Measurements from ENCODE around the gene TPSG1.
A peak's percentile ranks its signal among the peaks of the same experiment; 100 is the strongest.
"Not testable (repeated sequence)": the region's sequence is repeated elsewhere in the genome, so short reads cannot be mapped to it uniquely, and the experiment has no call there.

Gene TPSG1

GRCh38 chr16:1225051-1225451 lies at the start of gene TPSG1:
Gene TPSG1, minus strand, starts transcription at chr16:1225268. Its CDS starts 16 bp downstream, at chr16:1225252.
- no peak for DNase-seq

- DNase-seq, result no peak
These were observed 49.7 kb upstream of the TPSG1 start for GRCh38 chr16:1274767-1275166.

DNA sequence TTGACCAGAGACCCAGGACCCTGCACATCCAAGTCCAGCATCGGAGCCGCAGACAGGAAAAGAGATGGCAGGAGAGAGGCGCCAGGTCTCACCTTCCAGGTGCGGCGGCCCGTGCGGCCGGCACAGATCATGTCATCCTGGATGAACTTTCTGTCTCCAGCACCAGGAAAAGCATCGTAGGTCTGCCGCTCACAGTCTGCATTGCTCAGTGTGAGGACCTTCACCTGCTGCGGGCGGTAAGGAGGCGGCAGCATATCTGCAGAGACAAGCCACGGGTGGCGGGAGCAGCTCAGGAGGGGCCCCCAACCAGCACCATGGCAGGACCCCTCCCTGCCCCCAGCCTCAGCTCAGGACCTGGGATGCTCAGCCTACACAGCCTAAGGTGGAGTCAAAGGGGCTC lies 48.7 kb upstream of the TPSG1 start:
- DNase-seq, result no peak

DNA sequence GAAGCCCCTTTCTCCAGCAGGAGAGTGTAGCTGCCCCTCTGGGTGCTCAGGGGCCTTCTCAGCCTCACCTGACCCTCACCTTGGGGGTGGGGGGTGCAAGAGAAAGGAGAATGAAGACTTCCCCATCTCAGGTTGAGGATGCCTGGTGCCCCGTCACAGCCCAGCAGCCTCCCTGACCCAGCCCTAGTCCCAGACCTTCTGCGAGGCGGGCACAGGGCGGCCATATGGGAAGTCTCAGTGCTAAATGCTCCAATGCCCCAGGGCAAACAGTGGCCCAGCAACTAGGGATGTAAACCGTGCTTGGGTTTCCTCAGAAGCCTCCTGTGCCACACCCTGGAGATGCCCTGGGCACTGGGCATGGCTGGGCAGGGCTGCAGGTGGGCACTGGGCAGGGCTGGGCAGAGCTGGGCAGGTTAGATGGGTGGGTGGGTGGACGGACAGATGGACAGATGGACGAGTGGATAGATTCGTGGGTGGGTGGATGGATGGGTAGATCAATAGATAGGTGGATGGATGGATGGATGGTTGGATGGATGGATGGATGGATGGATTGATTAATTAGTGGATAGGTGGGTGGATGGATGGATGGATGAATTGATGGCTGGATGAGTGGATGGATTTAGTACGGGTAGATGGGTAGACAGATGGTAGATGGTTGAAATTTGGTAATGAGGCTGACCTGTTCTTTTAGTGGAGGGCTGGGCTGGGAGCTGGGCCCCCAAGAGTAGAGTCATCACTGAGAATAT lies 47.6 kb upstream of the TPSG1 start:
- DNase-seq, result no peak

DNA sequence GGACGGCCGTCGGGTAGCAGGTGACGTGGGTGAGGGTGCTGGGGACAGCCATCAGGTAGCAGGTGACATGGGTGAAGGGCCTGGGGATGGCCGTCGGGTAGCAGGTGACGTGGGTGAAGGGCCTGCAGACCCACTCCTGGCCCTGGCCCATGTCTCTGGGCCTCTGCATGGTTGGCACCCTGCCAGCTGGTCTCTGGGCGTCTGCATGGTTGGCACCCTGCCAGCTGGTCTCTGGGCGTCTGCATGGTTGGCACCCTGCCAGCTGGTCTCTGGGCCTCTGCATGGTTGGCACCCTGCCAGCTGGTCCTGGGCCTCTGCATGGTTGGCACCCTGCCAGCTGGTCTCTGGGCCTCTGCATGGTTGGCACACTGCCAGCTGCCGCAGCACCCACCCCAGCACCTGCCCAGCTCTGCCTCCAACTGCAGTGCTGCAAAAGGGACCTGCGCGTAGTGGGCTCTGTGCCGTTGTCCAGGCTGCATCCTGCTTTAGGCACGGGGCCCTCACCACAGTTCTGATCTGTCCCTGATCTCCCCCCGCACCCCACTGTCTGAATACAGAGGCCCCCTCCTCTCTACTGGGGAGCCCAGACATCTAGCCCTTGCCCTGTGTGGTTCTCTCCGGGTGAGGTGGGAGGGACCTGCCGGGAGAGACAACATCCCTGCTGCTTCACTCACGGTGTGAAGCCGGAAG lies 46.8 kb upstream of the TPSG1 start:
- DNase-seq, result peak; percentile 27

- DNase-seq, result no peak
These were observed 46.3 kb upstream of the TPSG1 start for GRCh38 chr16:1271380-1271723.

GRCh38 chr16:1269418-1269817 lies 44.4 kb upstream of the TPSG1 start:
- not testable (repeated sequence) for DNase-seq

DNA sequence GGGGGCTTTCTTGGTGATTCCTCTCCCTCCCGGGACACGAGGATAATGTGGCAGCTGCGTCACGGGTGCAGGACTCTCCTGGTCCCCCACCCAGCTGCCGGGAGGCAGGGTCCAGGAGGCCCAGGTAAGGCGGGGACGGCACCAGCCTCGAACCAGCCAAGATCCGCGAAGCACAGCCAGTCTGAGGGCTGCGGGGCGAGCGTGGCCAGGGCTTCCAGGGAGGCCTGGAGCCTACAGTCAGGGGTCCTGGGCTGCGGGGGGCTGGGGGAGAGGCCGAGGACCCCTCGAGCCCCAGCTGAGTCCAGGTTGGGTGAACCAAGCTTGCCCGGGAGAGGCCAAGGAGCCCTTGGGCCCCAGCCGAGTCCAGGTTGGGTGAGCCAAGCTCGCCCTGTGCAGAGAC lies 40.8 kb upstream of the TPSG1 start:
- DNase-seq, result no peak

GRCh38 chr16:1265090-1265630 lies 40.1 kb upstream of the TPSG1 start:
- no peak for DNase-seq

GRCh38 chr16:1264345-1265089 lies 39.4 kb upstream of the TPSG1 start:
- DNase-seq, result no peak

DNA sequence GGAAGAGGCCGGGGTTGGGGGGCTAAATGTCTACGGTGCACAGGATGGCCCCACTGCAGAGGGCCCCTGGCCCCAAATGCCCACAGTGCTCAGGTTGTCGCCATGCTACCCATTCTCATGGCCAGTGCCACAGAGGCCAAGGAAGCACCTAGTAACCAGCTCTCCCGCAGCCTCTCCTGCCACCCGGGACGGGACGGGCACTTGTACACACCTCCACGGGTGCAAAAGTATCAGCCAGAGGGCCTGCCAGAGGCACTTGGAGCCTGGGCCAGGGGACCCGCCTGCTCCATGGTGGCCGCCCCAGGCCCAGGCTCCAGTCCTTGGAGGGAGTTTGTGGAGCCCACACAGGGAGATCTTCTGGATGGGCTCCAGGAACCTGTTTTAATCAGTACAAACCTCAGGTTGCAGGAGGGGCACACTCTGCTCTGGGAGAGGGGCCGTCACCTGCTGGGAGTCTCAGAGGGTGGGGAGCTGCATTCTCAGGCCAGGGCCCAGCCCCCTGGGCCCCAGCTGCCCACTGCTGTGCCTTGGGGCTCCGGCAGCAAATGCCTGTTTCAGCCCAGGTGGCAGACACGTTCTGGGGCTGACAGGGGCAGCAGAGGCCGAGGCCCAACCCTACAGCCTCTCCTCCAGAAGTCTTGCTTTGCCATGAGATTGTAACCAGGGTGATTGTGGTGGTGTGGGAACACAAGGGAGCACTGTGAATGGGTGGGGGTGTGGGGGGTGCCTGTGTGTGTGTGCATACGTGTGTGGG lies 38.7 kb upstream of the TPSG1 start:
- no peak for DNase-seq

- DNase-seq, result no peak
These were observed 37.8 kb upstream of the TPSG1 start for GRCh38 chr16:1262846-1263221.

- DNase-seq, result no peak
These were observed 37.3 kb upstream of the TPSG1 start for GRCh38 chr16:1262210-1262845.

- DNase-seq, result no peak
These were observed 36.2 kb upstream of the TPSG1 start for GRCh38 chr16:1261131-1261892.

DNA sequence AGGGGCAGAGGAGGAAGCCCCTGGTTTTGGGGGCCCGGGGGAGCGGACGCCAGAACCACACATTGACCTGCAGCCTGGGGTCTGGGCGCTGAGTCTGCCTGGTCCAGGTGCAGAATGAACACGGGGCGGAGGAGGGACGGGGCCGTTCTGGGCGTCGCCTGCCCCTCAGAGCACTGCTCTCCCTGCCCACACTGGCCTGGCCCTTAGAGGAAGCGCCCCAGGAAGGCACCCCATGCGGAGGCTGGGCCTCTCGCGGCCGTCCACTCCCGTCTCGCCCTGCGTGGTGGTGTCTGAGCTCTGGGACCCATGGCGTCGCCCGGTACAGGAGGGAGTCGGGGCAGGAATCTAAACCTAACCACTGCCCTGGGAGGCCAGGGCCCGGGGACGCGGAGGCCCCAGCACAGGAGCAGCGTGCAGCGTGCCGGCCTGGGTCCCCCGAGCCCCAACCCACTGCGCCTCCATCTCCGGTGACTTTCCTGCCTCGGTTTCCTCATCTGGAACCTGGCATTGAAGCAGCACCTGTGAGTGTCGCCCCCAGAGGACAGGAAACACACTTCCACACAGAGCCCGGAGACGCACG lies 35.1 kb upstream of the TPSG1 start:
- DNase-seq, result no peak

DNA sequence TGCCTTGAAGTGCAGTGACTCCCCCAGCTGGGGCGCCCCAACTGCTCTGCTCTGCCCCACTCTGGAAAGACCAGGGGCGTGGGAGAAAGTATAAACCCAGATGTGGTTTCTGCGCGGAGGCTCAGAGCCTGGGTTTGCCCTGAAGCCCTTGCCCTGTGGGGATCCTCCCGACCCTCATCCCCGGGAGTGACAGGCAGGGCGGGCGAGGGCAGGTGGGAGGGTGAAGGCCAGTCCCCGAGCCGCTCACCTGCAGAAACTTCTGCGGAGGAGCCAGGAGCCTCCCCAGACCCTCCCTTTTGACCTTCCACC lies 34.6 kb upstream of the TPSG1 start:
- DNase-seq, result no peak

- DNase-seq, result no peak
These were observed 34.1 kb upstream of the TPSG1 start for GRCh38 chr16:1258906-1259759.

DNA sequence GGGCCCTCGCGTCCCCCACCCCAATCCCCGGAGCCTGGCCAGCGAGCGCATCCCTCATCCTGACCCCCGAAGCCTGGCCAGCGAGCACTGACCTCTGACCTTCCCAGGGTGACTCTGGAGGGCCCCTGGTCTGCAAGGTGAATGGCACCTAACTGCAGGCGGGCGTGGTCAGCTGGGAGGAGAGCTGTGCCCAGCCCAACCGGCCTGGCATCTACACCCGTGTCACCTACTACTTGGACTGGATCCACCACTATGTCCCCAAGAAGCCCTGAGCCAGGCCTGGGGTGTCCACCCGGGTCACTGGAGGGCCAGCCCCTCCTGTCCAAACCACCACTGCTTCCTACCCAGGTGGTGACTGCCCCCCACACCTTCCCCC lies 33.1 kb upstream of the TPSG1 start:
- no peak for DNase-seq

GRCh38 chr16:1257561-1258224 lies 32.6 kb upstream of the TPSG1 start:
- DNase-seq, result no peak

DNA sequence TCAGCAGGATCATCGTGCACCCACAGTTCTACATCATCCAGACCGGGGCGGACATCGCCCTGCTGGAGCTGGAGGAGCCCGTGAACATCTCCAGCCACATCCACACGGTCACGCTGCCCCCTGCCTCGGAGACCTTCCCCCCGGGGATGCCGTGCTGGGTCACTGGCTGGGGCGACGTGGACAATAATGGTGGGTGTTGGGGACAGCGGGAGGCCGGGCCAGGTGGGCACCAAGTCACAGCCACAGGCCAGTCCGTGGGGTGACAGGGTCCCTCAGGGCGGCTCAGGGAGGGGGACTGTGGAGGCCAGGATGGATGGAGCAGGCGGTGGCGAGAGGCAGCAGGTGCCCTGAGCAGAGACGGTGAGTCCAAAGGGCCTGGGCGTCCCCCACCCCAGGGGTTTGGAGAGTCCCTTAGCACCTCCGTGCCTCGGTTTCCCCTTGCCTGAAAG lies 31.8 kb upstream of the TPSG1 start:
- DNase-seq, result no peak
